HK-2 (cell line): ENCODE data around the gene RBM15B.

Experiments
- DNase-seq: peaks from one replicate; pipeline ENCODE4 v3.0.0-alpha.2; 2018; ENCODE audit not compliant: unreplicated experiment

The RBM15B gene

DNA sequence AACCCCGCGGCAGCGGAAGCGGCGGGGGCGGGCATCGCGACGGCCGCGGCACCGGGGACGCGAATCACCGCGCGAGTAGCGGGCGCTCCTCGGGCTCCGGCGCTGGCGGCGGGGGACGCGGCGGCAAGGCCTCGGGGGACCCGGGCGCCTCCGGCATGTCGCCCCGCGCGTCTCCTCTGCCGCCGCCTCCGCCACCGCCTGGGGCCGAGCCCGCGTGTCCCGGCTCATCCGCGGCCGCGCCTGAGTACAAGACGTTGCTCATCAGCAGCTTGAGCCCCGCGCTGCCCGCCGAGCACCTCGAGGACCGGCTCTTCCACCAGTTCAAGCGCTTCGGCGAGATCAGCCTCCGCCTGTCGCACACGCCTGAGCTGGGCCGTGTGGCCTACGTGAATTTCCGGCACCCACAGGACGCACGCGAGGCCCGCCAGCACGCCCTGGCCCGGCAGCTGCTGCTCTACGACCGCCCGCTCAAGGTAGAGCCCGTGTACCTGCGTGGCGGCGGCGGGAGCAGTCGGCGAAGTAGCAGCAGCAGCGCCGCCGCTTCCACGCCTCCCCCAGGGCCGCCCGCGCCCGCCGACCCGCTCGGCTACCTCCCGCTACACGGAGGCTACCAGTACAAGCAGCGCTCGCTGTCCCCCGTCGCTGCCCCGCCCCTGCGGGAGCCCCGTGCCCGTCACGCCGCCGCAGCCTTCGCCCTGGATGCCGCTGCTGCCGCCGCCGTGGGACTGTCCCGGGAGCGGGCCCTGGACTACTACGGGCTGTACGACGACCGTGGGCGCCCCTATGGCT lies 675 bp downstream of the RBM15B start:
- peak; percentile 28 for DNase-seq

DNA sequence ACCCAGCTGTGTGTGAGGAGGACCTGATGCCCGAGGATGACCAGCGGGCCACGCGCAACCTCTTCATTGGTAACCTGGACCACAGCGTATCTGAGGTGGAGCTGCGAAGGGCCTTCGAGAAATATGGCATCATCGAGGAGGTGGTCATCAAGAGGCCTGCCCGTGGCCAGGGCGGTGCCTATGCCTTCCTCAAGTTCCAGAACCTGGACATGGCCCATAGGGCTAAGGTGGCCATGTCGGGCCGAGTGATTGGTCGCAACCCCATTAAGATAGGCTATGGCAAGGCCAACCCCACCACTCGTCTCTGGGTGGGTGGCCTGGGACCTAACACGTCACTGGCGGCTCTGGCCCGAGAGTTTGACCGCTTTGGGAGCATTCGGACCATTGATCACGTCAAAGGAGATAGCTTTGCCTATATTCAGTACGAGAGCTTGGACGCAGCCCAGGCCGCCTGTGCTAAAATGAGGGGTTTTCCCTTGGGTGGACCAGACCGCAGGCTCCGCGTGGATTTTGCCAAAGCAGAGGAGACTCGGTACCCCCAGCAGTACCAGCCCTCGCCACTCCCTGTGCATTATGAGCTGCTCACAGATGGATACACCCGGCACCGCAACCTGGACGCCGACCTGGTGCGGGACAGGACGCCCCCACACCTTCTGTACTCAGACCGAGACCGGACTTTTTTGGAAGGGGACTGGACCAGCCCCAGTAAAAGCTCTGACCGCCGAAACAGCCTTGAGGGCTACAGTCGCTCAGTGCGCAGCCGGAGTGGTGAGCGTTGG lies 1.5 kb downstream of the RBM15B start:
- no peak for DNase-seq

DNA sequence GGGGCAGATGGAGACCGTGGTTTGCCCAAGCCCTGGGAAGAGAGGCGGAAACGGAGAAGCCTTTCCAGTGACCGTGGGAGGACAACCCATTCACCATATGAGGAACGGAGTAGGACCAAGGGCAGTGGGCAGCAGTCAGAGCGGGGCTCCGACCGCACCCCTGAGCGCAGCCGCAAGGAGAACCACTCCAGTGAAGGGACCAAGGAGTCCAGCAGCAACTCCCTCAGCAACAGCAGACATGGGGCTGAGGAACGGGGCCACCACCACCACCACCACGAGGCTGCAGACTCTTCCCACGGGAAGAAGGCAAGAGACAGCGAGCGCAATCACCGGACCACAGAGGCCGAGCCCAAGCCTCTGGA lies 2.0 kb downstream of the RBM15B start:
- DNase-seq = no peak

DNA sequence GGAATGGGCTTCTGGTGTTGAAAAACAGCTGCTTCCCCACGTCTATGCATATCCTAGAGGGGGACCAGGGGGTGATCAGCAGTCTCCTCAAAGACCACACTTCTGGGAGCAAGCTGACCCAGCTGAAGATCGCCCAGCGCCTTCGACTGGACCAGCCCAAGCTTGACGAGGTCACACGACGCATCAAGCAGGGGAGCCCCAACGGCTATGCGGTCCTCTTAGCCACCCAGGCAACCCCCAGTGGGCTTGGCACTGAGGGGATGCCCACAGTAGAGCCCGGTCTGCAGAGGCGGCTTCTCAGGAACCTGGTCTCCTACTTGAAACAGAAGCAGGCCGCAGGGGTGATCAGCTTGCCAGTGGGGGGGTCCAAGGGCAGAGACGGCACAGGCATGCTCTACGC lies 2.5 kb downstream of the RBM15B start:
- no peak for DNase-seq

DNA sequence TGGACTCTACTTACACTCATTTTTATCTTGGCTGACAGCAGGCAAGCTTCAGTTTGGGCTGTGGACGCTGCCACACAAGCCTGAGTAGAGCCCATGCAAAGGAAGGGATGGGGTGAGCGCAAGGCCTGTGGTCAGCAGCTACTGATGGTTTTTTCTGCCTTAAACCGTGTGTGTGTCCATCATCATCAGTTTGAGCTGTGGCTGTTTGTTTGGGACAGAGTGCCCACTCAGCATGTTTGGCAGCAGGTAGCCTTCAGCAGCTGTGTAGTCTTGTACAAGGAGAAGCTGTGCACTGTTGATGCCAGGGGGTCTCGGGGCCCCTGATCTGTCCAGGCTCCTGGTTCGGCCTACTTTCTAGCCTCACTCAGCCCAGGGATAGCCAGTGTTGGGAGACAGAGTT lies 3.5 kb downstream of the RBM15B start:
- no peak for DNase-seq

DNA sequence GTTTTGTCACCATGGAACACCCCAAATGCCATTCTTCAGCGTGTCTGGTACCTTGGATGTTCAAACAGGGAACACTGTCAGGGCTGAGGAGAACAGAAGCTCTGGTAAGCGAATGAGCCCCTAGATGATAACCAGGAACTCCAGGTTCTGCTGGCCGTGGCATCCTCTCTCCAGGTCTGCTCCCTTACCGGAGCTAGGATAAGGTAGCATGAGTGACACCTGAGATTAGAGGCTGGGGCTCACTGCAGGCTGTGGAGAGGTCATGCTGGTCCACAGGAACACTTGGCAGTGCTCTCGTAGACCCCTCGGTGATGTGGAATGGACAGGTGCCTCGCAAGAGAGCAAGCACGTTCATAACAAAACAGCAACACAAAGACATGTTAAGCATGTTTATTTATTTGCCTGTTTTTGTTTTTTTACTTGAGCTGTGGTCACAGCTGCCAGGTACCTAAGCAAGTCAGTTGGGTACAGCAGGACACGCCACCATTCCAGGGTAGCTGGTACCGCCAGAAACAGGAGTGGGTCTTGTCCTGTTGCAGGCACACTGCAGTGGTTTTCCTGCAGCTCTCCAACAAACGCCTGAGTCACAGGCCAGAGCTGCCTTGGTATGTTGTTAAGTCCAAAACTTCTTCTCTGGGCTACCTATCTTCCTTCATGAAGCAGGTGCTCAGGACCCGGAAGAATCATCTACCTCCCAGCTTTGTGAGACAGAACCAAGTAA lies 4.6 kb downstream of the RBM15B start:
- no peak for DNase-seq

DNA sequence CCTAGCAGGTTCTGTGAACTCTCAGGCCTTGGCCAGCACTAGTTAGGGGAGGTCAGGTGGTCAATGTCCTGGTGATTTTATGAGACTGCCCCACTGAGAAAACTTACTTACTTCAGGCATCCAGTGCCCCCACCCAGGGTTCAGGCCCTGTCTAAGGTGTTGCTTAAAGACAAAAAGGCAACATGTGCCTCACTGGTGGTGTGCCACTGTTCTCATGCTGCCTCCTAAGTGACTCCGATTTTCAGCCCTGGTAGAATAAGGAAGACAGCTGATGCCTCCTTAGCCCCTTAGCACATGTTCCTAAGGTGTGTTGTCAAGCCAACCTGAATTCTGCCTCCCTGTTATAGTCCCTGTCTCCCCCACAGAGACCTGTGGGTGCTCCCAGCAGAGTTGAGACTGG lies 5.3 kb downstream of the RBM15B start:
- no peak for DNase-seq

DNA sequence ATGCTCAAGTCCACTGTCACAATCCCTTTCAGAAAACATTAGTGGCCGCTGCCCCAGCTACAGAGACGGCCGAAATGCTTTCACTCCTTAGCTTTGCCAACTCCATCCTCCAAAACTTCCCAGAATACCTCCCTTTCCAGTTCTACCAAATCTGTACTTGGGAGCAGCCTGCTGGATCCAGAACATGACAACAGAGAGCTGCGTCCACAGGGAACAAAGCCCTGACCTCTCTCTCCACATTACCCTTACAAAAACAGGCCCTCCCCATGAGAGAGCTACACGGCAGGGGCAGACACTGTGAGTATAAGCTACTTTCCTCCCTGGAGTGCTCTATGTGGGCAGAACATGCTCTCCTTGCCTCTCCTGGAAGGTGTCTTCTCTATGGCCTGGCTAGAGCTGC lies 6.3 kb downstream of the RBM15B start:
- no peak for DNase-seq

DNA sequence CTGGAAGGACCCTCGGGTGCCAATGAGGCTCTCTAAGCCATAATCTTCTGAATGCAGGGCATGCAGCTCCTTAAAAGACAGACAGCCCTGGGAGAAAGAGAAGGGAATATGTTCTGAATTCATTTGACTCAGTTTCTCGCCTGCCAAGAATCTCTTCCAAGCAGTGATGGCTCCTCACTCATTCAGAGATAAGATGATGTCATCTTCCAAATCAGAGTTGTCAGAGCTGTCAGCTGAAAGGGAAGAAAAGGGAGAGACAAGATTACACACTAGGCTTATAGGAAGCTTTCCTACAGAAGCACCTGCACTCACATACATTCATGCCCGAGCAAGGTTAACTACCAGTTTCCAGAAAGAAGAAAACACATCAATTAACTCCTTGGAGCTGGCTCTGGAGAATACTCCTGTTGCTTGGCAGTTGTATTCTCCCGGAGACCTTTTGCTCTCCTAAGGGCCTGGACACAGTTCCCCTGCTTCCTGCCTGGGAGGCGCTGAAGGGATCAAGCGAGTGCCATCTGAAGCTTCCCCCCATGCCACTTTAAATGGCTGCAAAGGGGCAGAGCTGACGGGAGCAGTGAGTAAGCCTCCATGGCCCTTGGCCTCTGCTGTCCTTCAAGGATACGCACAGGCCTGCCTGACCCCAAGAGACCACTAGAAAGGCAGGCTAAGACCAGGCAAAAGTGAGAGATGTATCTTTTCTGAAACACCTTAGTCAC lies 7.7 kb downstream of the RBM15B start:
- DNase-seq = no peak

DNA sequence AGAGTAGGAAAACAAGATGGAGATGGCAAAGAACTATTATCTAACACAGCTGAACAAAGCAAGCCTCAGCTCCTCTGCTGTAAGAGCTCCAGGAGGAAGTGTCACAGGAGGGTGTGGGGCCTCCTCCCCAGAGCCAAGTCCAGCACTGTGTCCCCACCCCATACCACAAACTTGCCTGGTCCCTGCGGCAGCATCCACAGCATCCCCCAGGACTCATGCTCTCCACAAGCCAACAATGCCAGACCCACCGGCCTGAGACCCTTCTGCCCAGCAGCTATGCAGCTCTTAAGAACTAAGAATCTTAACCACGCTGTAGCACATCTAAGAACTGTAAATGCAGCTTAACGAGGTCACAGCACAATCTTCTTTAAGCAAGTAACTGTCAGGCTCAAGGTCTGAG lies 9.1 kb downstream of the RBM15B start:
- DNase-seq = no peak

DNA sequence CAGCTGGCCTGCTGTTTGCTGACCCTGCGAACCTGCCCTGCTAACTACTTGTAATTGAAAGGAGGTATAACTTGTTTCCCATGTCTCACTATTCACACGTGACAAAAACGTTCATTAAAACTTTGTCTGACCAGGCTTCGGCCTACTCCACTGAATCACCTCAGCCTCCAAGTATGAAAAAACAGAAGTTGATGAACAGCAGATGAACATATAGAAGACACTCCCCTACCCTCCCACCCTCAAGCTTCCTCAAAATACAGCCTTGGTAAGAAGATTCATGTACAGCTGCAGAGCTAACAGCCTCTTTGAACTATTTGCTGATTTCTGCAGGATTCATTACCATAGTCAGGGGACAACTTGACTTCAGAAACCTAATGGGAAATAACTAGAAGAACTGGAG lies 10.7 kb downstream of the RBM15B start:
- no peak for DNase-seq

DNA sequence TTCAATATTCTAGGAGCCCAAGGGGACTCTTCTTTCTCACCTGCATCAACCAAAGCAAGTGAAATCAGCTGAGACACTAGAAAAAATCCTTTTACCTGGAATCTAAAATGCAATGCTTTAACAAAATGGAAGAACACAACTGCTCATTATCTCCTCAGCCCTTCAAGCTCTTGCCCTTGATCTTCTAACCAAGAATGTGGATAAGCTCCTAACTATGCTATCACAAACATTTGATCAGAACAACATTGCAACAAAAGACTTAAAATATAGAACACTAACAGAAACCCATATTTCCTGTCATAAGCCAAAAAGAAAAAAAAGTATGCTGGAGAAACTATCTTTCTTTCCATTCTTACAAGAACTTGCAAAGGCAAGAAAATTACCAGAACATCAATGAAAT lies 12.6 kb downstream of the RBM15B start:
- DNase-seq = no peak

DNA sequence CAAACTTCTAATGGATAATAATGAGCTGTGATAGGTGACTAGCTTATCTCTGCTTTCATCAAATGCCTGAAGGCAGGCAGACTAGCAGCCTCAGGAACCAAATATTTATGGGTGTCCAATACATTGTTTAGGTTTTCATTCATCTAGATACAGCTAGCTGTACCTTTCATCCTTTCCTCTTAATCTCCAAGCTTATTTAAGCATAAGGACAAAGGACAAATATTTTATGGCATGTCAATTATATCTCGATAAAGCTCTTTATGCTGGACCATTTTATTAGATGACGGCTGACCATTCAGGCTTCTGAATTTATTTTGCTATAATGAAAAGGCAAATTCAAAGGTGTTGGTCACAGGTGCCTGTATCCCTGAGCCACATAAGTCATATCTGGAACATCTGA lies 16.9 kb downstream of the RBM15B start:
- DNase-seq = no peak

DNA sequence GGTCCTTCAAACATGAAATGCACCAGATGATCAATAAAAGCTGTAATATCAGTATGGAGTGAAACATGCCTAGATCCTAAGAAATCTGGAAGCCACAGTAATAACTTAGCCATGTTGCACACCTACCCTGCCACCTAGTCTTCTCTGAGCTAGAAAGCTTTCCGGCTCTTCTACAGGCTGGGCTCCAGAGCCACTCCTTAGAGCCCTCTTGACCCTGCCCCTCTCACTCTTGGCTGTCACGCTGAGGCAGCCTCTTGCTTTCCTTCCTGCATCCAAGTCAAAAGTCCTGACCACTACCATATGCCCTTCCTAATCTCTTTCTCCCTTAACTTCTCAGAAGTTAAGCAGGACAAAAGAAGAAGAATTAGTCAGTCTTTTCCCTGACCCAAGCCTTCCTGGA lies 17.7 kb downstream of the RBM15B start:
- DNase-seq = no peak

DNA sequence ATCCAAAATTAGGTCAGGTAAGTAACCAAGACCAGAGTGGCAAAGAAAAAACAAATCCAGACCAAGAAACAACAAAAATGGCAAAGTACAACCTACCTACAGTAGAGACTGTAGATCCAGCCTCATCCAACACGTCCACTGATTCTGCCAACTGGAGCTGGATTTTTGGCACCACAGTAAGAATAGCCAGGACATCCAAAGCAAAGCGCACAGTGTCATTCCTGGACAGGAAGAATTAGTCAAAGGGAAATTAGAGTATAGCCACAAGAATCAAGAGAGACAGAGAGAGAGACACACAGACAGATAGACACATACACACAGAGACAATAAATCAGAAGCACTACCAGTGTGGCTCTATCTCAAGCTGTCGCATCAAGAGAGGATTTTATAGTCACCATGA lies 31.1 kb downstream of the RBM15B start:
- no peak for DNase-seq

DNA sequence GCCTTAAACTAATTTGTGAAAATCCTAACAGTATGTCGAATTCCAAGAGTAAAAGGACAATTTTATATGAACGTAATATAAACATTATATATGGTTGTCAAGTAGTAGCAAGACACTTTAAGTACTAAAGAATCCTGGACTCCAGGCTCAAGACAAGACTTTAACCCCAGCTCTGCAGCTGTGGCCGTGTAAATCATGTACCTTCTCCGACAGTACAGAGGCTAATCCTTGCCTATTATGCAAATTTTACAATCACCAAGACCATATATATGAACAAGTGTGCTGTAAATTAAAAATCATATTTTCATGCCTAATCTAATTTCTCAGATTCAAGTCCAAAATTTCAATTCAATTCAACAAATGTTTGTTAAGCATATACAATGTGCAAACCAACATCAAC lies 35.8 kb downstream of the RBM15B start:
- DNase-seq = no peak

DNA sequence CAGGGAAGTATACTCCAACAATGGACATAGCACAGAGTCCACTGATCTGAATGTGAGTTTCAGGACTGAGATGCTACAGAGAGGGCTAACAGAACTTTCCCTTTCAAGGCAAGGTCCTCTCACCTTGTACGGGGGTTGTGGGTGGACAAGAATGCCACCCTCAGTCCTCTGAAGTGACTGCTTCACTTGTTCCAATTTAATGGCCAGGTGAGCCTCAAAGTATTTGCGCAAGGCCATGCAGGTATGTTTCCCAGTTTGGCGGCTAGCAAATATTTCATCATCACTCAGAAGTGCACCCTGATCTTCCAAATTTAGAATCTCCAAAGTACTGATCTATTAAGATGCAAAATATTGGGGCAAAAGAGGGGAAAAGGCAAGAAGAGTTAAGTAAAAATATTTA lies 38.1 kb downstream of the RBM15B start:
- no peak for DNase-seq

DNA sequence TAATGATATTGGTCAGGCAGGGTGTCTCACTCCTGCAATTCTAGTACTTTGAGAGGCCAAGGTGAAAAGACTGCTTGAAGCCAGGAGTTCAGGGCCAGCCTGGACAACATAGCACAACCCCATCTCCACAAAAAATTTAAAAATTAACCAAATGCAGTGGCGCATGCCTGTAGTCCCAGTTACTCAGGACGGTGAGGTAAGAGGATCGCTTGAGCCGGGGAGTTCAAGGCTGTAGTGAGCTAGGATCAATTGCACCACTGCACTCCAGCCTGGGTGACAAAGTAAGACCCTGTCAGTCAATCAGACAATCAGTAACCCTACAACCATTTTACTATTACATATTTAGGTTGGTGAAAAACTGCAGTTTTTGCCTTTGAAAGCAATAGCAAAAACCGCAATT lies 43.0 kb downstream of the RBM15B start:
- DNase-seq = no peak

DNA sequence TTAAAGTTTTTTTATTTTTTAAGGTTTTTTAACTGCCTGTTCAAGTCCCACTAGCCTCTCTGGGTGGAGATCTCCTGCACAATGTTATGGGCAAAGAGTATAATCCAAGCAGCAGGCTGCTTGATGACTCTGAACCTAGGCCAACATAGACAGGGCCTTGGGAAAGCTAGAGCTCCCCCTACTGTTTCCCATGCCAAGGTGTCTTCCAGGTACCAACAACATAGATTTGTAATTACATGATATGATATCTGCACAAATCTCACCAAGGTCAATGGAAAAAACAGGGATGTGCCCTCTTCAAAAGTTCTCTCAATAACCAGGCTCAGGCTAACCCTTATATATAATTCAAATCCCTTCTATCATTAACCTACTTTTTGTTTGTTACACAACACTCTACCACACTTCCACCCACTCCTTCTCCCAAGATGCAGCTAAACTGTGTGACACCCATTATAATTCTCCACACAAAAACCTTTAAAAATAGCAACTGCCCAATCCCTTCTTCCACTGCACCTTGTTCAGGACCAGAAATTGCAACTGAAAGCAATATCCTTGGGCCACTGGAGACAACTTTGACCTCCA lies 43.8 kb downstream of the RBM15B start:
- DNase-seq = peak; percentile 7

DNA sequence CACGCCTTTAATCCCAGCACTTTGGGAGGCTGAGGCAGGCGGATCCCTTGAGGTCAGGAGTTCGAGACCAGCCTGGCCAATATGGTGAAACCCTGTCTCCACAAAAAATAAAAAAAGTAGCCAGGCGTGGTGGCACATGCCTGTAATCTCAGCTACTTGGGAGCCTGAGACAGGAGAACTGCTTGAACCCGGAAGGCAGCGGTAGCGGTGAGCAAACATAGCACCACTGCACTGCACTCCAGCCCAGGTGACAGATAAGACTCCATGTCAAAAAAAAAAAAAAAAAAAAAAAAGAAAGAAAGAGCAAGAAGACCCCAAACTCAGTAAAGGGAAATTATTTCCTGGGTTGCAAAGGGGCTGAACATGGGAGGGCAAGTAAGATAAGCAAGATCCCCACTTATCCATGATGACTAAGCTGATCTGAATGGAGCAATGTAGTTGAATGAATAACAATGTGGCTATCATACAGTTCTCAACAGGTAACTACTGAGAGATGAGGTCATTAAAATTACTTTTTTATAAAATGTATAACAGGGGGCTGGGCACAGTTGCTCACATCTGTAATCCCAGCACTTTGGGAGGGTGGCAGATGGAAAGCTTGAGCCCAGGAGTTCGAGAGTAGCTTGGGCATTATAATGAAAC lies 46.0 kb downstream of the RBM15B start:
- no peak for DNase-seq

DNA sequence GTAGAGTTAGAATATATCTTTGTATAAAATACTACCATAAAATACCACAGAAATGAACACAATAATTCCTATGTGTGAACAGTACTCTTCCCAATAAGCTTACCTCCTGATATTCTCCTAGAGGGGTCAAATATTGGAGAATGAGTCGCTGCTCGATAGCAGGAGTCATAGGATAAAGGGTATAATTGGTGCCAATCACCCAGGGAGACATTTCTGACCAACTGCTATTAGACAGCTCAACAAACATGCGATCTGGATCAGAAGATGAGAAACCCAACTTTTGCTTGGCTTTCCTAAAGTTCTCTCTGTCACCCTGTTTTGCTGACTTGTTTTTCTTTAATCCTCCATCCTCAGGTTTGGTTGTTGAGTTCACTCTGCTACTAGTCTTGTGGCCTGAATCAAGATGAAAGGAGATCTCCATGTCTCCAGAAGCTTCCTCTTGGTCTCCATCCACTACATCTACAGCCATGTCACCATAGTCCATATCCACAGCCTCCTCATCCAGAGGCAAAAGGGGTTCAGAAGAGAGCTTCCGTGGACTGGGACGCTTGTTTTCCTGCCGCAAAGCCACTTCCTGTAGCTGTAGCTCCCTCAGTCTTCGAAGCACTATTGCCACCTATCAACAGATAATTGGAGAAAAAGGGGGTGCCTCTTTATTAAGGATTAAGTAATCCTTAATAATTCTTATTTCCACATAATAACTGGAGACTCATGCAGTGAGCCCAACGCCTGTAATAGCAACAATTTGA lies 50.4 kb downstream of the RBM15B start:
- no peak for DNase-seq
